OCI-LY3 (cell line): ENCODE data around the gene ZNF263.

Experiments used
- EZH2phosphoT487 ChIP-seq: fragments of 200-600 bp; shearing (Covaris generic); IDR thresholded peaks from 2 replicates; pipeline ENCODE4 v1.6.1; 2018; ENCODE audit warnings: antibody characterized with exemption, mixed run types, low read depth
- TF ChIP-seq, protein P1 (sequence below): fragments of 200-600, 300-600 bp; sonication (generic); IDR thresholded peaks from 2 replicates; pipeline ENCODE4 v1.5.1; 2014; ENCODE audit warnings: antibody characterized with exemption, low read length, low read depth

DNA sequence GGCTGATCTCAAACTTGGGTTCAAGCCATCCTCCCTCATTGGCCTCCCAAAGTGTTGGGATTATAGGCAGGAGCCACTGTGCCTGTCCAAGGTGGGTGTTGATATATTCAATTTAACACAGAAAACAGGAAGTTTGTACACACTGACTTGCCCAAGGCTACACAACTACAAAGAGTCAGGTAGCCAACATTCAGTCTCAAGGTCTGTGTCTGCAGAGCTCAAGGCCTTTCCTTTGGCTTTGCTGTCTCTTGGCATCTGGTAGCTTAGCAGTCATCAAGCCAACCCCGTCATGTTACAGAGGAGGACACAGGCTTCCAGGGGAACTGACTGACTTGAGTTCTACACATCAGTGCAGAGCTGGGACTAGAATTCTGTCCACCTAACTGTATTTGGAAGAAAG, 15.0 kb upstream of the ZNF263 start:
- TF ChIP-seq, protein P1, sequence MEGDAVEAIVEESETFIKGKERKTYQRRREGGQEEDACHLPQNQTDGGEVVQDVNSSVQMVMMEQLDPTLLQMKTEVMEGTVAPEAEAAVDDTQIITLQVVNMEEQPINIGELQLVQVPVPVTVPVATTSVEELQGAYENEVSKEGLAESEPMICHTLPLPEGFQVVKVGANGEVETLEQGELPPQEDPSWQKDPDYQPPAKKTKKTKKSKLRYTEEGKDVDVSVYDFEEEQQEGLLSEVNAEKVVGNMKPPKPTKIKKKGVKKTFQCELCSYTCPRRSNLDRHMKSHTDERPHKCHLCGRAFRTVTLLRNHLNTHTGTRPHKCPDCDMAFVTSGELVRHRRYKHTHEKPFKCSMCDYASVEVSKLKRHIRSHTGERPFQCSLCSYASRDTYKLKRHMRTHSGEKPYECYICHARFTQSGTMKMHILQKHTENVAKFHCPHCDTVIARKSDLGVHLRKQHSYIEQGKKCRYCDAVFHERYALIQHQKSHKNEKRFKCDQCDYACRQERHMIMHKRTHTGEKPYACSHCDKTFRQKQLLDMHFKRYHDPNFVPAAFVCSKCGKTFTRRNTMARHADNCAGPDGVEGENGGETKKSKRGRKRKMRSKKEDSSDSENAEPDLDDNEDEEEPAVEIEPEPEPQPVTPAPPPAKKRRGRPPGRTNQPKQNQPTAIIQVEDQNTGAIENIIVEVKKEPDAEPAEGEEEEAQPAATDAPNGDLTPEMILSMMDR: no peak
- no peak for TF ChIP-seq EZH2phosphoT487
